ENCODE data around the gene MBOAT1.
A peak's percentile ranks its signal among the peaks of the same experiment; 100 is the strongest.

MBOAT1 gene

GRCh38 chr6:20233007-20233730 lies 20.9 kb upstream of the MBOAT1 start:
- DNase-seq, result no peak

GRCh38 chr6:20232188-20232587 lies 19.9 kb upstream of the MBOAT1 start:
- no peak for DNase-seq

- DNase-seq, result no peak
Observed at GRCh38 chr6:20230401-20231119, 18.3 kb upstream of the MBOAT1 start.

- no peak for DNase-seq
Observed at GRCh38 chr6:20229881-20230280, 17.6 kb upstream of the MBOAT1 start.

GRCh38 chr6:20227350-20227749 lies 15.1 kb upstream of the MBOAT1 start:
- DNase-seq, result no peak

GRCh38 chr6:20223141-20223540 lies 10.9 kb upstream of the MBOAT1 start:
- peak; percentile 26 for DNase-seq

- no peak for DNase-seq
Observed at GRCh38 chr6:20221421-20221820, 9.2 kb upstream of the MBOAT1 start.

GRCh38 chr6:20220359-20220758 lies 8.1 kb upstream of the MBOAT1 start:
- no peak for DNase-seq

- no peak for DNase-seq
Observed at GRCh38 chr6:20217891-20218290, 5.6 kb upstream of the MBOAT1 start.

- no peak for DNase-seq
Observed at GRCh38 chr6:20217324-20217855, 5.1 kb upstream of the MBOAT1 start.

- no peak for DNase-seq
Observed at GRCh38 chr6:20215310-20215709, 3.0 kb upstream of the MBOAT1 start.

GRCh38 chr6:20213271-20213798 lies 1.1 kb upstream of the MBOAT1 start:
- no peak for DNase-seq

GRCh38 chr6:20211941-20212391 lies 303 bp downstream of the MBOAT1 start:
- DNase-seq, result no peak

GRCh38 chr6:20211037-20211940 lies 980 bp downstream of the MBOAT1 start:
- DNase-seq, result no peak

- no peak for DNase-seq
Observed at GRCh38 chr6:20210158-20210557, 2.1 kb downstream of the MBOAT1 start.

GRCh38 chr6:20208687-20209378 lies 3.4 kb downstream of the MBOAT1 start:
- DNase-seq, result no peak

GRCh38 chr6:20207088-20207418 lies 5.2 kb downstream of the MBOAT1 start:
- no peak for DNase-seq

- no peak for DNase-seq
Observed at GRCh38 chr6:20205722-20206161, 6.5 kb downstream of the MBOAT1 start.

GRCh38 chr6:20204512-20204894 lies 7.8 kb downstream of the MBOAT1 start:
- DNase-seq, result no peak

- no peak for DNase-seq
Observed at GRCh38 chr6:20203561-20204511, 8.4 kb downstream of the MBOAT1 start.

GRCh38 chr6:20202699-20203302 lies 9.5 kb downstream of the MBOAT1 start:
- no peak for DNase-seq

Data from GDM1 (cell line).